ENCODE data around the gene ZDHHC3.

DNA sequence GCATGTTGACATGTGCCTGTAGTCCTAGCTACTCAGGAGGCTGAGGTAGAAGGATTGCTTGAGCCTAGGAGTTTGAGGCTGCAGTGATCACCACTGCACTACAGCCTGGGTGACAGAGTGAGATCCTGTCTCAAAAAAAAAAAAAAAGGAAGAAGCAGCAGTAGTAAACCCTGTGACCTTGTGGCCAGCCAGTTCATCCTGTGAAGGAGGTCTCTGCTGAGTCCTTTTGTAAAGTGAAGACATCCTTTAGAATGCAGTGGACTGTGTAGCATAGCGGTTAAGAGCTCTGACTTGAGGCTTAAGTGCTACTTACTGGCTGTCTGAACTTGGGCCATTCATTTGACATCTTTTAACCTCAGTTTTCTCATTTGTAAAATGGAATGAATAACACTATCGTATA is 8.4 kb upstream of the ZDHHC3 start:
- TF ChIP-seq, protein P1, sequence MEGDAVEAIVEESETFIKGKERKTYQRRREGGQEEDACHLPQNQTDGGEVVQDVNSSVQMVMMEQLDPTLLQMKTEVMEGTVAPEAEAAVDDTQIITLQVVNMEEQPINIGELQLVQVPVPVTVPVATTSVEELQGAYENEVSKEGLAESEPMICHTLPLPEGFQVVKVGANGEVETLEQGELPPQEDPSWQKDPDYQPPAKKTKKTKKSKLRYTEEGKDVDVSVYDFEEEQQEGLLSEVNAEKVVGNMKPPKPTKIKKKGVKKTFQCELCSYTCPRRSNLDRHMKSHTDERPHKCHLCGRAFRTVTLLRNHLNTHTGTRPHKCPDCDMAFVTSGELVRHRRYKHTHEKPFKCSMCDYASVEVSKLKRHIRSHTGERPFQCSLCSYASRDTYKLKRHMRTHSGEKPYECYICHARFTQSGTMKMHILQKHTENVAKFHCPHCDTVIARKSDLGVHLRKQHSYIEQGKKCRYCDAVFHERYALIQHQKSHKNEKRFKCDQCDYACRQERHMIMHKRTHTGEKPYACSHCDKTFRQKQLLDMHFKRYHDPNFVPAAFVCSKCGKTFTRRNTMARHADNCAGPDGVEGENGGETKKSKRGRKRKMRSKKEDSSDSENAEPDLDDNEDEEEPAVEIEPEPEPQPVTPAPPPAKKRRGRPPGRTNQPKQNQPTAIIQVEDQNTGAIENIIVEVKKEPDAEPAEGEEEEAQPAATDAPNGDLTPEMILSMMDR (IDR thresholded peaks at IDR 0.05), result no peak
- no peak for TF ChIP-seq POLR2A (IDR thresholded peaks at IDR 0.05)

Measured in adrenal gland (tissue), 5 donors.